ENCODE results near the gene GFM1. TPM values are rescaled to one million over a fixed set of nuclear protein-coding genes. Genes with fewer than 3 reads are reported as not detected.

Gene GFM1
- total RNA-seq, 1 donor from 2014 or later: 34.5 TPM

DNA sequence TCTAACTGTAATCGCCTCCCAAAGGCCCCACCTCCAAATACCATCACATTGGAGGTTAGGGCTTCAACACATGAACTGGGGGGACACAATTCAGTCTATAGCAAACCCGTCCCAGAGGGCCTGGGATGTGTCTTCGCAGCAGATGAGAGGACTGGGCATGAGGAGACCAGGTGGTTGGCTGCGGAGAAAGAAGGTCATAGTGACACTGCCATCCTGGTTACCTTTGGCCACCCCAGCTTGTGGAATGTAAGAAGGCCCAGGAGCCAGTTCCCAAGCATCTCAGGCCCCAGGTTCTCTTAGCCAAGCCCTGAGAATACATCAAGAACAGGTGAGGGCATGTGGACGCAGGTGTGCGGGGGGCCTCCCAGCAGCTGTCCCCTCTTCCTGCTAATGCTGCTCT lies 94.3 kb downstream of the GFM1 start:
- H3K4me3 Mint-ChIP-seq: no peak overlapping the region
- peaks cover 33% of the 10 kb centered on the region for H3K36me3 Mint-ChIP-seq (ENCODE audit: low read depth)
- no peak for DNase-seq (ENCODE audit: low read depth, low spot score)
- TF ChIP-seq, protein P1, sequence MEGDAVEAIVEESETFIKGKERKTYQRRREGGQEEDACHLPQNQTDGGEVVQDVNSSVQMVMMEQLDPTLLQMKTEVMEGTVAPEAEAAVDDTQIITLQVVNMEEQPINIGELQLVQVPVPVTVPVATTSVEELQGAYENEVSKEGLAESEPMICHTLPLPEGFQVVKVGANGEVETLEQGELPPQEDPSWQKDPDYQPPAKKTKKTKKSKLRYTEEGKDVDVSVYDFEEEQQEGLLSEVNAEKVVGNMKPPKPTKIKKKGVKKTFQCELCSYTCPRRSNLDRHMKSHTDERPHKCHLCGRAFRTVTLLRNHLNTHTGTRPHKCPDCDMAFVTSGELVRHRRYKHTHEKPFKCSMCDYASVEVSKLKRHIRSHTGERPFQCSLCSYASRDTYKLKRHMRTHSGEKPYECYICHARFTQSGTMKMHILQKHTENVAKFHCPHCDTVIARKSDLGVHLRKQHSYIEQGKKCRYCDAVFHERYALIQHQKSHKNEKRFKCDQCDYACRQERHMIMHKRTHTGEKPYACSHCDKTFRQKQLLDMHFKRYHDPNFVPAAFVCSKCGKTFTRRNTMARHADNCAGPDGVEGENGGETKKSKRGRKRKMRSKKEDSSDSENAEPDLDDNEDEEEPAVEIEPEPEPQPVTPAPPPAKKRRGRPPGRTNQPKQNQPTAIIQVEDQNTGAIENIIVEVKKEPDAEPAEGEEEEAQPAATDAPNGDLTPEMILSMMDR (conservative IDR thresholded peaks at IDR 0.05): no peak
- H3K9me3 Mint-ChIP-seq: no peaks in the 10 kb centered on the region
- H3K4me1 Mint-ChIP-seq: no peaks in the 10 kb centered on the region
- H3K27me3 Mint-ChIP-seq (ENCODE audit: low read depth): no peaks in the 10 kb centered on the region
- no peak overlapping the region for H3K27ac Mint-ChIP-seq (ENCODE audit: unreplicated experiment)

DNA sequence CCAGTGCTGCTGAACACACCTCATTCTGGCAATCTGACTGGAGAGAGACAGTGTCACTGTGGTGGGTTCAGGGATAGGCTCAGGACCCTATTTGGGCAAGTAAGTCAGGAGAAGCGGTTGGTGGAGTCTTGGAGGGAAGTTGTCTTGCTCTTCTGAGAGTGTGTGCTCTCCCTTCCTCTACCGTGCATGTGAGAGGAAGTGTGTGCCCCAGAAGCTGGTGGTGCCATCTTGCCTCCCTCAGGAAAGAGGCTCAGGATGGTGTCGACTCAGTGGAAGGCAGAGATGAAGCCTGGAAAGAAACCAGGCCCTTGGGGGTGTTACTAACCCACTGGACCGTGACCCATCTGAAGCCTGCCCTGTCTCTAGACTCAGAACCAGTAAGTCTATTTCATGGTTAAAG lies 94.8 kb downstream of the GFM1 start:
- Mint-ChIP-seq H3K27me3 (ENCODE audit: low read depth) (no peaks in the 10 kb centered on the region), H3K36me3 (ENCODE audit: low read depth) (peaks cover 33% of the 10 kb centered on the region), H3K9me3 (no peaks in the 10 kb centered on the region), H3K4me3 (no peak overlapping the region), H3K4me1 (no peaks in the 10 kb centered on the region), H3K27ac (ENCODE audit: unreplicated experiment) (no peak overlapping the region)
- TF ChIP-seq, protein P1 (conservative IDR thresholded peaks at IDR 0.05): no peak
- DNase-seq (ENCODE audit: low read depth, low spot score): no peak

DNA sequence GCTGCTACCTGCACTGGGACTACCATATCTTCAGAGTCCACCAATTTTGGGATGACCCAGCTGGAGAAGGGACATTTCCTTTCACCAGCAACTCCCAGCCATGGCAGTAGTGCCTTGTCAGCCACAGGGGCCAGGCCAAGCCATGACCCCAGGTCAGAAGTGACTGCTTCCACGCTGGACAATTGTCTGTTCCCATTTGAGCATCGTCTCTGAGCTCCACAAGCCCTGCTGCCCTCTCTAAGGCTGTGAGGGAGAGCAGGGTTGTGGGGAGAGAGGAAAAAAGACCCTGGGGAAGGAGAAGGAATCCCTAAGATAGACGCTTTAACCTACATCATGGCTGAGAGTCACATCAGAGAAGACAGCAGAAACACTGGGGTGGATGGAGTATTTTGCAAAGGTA lies 95.3 kb downstream of the GFM1 start:
- no peaks in the 10 kb centered on the region for H3K27me3 Mint-ChIP-seq (ENCODE audit: low read depth)
- TF ChIP-seq, protein P1 (conservative IDR thresholded peaks at IDR 0.05): no peak
- H3K4me1 Mint-ChIP-seq: no peaks in the 10 kb centered on the region
- DNase-seq (ENCODE audit: low read depth, low spot score): no peak
- H3K9me3 Mint-ChIP-seq: no peaks in the 10 kb centered on the region
- H3K4me3 Mint-ChIP-seq: no peak overlapping the region
- H3K27ac Mint-ChIP-seq (ENCODE audit: unreplicated experiment): no peak overlapping the region
- peaks cover 30% of the 10 kb centered on the region for H3K36me3 Mint-ChIP-seq (ENCODE audit: low read depth)

Other genes with a start within 250 kb of the GFM1 start
- 19.8 and 21.0 TPM in 2 replicates for gene MLF1, start 73.3 kb upstream of the GFM1 start, total RNA-seq
- 8.0 and 8.2 TPM in 2 replicates for gene LXN, start 28.1 kb downstream of the GFM1 start, total RNA-seq
- gene RARRES1, start 87.9 kb downstream of the GFM1 start, total RNA-seq: 1.4 and 2.5 TPM in 2 replicates
- gene MFSD1, start 157.5 kb downstream of the GFM1 start, total RNA-seq: 16.9 and 18.5 TPM in 2 replicates